ENCODE measurements around the gene HRH1.
"Not testable (repeated sequence)": the region's sequence is repeated elsewhere in the genome, so short reads cannot be mapped to it uniquely, and the experiment has no call there.

Gene HRH1

DNA sequence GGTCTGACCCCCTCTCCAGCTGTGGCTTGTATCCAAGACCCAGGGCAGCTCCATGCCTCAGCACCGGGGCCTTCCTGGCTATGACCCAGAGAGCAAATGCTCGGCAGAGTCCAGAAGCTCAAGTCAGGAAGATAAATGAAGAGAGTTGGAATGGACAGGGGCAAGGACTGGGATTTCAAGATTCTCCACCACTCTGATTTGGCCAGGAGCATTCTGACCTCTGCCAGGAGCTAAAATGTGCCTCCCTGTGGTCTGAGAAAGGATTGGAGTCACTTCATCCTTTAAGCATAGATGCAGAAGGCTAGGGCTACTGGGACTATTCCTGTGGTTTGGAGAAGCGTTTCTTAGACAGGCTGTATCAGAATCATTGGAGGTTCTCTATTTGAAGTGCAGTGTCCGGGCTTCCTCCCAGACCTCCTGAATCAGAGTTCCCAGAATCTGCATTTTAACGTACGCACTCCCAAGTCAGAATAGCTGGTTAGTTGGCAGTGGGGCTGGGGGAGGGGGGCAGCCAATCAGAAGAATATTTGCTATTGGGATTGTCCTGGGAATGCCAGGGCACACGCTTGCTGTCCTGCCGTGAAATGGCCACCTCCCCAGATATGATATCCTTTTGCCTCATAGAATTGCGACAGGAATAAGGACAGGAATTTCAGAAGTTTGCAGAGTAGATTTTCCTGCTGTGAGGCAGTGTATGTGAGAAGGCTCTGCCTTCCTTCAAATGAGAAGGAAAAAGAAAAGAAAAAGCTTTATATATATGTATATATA is 57.4 kb downstream of the HRH1 start:
- no peak for DNase-seq

DNA sequence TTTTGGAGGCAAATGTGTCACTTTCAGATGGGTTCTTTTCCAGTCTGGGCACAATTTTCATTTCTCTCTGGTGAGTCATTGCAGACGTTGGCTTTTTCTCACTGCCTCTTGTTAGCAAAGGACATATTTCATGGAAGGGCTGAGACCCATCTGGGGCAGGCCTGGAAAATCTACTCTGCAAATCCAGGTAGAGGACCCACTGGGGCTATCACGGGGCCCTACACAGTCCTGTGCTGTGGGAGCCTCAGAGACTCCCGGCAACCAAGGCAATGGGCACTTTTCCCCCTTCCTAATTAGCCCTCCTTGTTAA is 58.0 kb downstream of the HRH1 start:
- DNase-seq = no peak

DNA sequence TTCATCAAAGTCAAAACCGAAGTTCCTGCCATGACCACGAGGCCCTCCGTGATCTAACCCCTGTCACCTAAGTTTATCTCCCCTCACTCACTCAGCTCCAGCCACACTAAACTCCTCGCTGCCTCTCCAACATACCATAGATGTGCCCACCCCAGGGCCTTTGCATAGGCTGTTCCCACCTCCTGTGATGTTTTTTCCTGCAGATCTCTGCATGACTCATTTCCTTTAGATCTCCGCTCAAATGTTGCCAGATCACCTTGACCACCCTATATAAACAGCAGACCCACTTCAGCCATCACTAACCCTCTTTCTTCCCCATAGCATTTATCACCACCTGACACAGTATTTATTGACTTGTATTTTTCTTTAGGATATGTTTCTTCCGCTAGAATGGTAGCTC is 58.5 kb downstream of the HRH1 start:
- DNase-seq = no peak

DNA sequence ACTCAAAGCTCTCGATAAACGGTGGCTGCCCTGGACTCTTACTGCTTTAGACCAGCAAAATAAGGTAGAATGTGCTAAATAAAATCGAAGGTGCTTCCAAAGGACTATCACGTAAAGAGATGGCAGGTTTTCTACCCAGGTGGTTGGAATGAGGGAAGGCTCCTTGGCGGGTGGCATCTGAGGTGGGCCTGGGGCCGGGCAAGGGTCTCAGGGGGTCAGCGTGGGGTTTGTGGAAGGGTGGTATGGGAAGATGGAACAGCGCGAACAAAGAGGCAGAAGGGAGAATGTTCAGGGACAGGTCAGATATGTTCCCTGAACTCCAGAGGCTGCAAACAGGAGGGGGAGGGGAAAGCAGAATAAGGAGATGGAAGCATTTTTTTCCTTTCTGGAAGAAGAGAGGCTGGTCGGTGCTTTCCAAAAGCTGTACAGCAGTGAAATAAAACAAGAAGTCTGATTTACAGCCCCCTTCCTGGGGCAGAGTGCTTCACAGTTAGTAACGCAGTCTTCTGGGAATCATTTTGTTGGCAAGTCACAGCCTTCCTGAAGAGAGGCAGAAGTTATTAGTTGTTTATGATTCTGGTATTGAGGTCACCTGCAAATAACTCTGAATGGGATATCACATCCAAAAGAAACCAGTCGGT is 59.6 kb downstream of the HRH1 start:
- DNase-seq = no peak

DNA sequence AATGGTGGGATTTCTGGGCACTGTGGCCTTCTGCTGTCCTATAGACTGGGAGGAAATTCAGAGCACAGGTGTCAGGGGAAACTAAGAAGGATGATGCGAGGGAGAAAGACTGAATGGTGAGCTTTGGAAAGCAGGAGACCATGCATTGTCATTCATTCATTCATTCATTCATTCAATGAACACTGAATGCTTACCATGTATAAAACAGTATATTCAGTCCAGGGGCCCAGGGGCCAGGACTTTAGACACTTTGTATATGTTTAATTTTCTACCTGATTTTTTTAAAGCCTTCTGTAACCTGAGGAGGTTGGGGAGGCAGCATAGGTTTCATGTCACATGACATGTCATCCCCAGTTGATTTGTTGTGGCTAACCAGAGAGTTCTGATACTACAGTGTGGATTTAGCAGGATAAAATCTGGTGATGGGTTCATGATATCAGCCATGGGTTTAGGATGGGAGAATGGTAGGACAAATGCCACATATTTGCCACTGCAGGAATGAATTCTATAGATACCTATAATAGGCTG is 60.2 kb downstream of the HRH1 start:
- DNase-seq = no peak

DNA sequence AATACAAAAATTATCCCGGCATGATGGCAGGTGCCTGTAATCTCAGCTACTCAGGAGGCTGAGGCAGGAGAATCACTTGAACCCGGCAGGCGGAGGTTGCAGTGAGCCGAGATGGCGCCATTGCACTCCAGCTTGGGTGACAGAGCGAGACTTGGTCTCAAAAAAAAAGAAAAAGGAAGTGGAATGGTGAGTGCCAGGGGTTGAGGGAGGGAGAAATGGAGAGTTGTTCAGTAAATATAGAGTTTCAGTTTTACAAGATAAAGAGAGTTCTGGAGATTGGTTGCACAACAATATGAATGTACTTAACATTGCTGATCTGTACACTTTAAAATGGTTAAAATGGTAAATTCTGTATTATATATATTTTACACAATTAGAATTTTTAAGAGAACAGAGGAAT is 63.1 kb downstream of the HRH1 start:
- DNase-seq = not testable (repeated sequence)

DNA sequence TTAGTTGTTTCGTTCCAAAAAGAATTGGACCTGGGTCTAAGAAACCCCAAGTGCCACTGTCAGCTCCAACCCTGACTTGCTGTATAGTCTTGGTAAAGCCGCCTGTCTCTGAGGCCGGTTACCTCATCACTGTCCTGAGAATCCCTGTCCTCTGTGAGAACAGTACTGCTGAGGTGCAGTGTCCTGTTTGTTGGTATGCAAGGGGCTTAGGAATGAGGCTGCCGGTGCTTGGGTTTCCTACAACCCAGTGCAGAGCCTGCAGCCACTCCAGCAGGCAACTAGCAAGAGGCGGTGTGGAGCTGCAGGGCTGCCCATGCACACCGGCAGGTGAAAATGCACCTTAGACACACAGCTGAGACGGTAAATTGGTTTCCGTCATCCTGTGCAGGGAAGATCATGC is 65.9 kb downstream of the HRH1 start:
- DNase-seq = no peak

DNA sequence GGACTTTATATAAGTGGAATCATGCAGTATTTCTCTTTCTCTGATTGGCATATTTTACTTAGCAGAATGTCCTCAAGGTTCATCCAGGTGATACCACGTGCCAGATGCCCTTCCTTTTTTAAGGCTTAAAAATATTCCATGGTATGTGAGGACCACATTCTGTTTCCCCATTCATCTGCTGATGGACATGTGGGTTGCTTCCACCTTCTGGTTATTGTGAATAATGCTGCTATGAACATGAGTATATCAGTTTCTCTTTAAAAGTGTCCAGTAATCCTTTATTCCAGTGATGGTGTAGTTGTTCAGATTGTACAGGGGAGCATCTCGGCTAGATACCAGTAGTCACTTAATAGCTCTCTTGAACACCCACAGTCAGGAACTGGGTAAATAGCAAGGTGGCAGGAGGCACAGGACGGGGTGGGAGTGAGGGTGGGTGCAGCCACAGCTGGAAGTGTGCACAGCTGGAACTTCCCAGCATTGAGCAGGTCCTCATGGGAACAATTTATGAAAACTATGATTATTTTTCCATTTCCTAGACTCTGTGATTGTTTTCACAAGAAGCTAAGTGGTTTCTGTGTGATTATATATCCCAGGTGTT is 67.6 kb downstream of the HRH1 start:
- DNase-seq = no peak

DNA sequence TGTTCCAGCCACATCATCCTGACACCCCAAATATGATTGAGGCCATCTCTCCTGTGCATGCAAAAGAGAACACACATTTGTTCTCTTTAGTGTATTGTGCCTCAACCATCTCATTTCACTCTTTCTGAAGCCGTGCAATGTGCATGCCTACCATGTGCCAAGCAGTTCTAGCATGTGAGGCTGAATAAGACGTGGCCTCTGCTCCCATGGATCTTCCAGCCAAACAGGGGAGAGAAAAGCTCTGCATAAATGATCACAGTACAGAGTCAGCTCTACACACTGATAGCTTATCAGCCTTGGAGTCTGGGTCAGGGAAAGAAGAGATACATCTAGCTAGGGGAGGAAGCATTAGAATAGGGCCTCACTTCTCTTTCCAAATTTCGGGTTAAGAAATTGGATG is 69.7 kb downstream of the HRH1 start:
- no peak for DNase-seq

DNA sequence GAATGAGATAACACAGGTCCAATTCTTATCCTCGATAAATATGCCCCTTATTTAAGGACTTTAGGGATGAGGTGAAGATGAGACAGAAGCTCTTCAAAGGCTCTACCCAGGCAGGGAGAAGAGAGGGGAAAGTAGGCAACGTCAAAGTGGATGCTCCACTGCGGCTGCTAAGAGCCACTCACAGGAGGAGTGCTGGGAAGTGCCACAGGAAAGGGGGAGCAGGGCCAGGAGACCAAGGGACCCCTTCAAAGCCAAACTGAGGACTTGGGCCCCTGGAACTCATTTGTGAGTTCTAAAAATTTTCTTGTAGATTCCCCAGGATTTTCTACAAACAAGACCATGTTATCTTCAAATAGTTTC is 70.6 kb downstream of the HRH1 start:
- no peak for DNase-seq

DNA sequence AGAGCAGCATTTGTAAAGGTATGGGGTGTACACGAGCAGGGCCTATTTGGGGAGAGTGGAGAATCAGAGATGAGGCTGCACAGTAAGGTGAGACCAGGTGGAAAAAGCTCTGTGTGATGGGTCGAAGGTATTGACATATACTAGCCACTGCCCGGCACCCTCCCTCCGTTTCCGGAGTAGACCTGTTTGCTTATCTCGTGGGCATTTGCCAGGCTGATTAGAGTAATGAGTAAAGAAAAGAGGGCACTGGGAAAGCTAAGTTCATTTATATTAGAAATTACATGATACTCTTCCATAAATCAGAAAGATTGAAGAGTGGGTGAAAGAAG is 71.7 kb downstream of the HRH1 start:
- no peak for DNase-seq

DNA sequence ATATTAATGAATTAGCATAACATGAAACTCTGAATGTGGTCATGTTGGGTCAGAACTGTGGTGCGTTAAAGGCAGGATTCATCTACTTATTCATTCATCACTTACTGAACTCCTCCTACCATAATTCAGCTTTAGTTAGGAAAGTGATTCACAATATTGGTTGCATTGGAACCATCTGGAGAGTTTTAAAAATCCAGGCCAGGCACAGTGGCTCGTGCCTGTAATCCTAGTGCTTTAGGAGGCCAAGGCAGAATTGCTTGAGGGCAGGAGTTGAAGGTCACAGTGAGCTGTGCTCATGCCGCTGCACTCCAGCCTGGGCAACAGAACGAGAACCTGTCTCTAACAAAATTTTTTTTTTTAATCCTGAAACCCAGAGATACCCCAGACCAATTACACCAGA is 73.7 kb downstream of the HRH1 start:
- no peak for DNase-seq

DNA sequence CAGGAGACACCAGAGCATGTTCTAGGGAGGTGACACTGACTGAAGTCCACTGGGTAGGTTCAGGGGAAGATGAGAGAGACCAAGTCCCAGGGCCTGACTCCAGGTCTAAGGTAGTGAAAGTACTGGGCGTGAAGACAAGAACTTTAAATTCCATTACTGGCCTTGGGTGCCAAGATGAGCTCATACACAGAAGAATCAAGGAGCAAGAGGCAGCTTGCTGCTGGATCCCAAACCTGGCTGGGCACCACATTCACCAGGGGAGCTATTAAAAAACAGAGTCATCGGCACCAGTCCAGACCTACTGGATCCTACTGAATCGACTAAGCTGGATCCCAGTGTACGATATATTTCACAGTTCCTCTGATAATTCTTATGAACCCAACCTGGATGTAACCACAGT is 75.8 kb downstream of the HRH1 start:
- DNase-seq = no peak

DNA sequence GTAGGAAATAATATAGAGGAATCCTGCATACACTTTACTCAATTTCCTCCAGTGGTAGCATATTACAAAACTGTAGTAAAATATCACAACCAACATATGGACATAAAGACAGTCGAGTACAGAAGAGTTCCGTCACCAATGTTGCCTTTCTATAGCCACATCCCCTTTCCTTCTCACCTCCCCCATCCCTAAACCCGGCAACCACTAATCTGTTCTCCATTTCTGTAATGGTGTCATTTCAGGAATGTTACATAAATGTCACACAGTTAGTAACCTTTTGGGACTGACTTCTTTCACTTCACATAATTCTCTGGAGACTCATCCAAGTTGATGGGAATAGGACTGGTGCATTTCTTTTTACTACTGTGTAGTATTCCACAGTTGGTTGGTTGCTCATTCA is 76.5 kb downstream of the HRH1 start:
- DNase-seq = no peak

DNA sequence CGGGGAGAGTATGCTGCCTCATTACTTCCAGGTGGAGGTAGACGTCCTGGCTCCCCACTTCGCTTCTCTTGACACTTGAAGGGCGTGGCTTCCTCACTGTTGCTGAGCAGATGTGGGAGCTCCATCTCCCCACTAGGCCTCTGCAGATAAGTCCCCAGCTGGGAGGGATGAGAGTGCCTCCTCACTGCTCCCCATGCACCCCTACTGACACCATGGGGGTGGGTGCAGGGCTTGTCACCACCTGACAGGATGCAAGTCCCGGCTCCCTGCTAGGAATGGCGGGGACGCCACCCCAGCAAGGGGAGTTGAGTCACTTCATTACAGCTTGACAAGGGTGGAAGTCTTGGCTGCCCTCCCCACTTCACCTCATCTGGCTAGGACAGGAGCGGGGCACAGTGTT is 81.1 kb downstream of the HRH1 start:
- no peak for DNase-seq

DNA sequence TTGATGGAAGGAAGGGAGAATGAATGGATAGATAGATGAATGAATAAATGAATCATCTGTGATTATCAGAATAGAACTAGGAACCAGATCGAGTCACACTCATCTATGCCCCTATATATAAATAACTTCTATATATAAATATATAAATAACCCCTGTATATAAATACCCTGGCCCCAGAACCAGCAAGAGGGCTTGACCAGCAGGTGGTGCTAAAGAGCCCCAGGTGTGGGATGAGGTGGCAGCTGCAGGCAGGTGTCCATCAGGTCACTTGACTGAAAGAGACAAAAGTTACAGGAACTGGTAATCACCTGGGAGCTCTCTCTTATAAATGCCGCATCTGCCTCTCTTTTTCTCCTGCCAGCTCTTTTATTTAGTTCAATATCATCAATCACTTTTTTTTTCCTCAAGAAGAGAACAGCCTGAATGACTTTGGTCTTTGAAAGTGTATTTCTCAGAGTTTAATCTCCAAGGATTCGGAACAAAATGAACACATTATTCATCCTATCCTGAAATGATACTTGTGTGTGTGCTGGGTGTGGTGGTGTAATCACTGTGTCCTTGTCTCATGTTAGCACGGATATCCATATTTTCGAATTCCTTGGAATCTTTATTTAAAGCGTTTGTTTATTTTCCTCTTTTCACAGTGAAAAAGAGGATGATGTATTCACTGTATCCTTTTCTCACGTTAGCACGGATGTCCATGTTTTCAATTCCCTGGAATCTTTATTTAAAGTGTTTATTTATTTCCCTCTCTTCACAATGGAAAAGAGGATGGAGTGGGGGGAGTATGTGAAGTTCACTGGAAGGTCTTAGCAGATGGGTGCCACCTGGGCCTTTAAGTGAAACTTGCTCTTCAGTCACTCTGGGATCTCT is 82.5 kb downstream of the HRH1 start:
- DNase-seq = peak; percentile 51

DNA sequence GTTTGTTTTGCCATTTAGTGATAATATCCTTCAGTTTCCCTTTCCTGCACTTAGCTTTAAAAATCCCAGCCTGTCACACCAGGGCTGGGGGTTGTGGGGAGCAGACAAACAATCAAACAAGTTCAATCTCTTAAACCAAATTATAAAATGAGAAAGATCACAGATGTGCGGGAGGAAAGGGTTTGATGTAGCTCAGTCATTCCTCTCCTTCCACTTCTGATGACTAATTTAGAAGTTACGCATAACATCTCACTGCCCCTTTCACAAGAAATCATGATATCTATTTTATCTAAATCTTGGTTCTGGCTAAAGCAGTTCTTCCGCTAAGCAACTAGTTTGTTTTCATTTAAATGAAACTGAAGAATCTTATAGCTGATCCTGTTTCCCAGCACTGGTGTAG is 83.8 kb downstream of the HRH1 start:
- DNase-seq = no peak

DNA sequence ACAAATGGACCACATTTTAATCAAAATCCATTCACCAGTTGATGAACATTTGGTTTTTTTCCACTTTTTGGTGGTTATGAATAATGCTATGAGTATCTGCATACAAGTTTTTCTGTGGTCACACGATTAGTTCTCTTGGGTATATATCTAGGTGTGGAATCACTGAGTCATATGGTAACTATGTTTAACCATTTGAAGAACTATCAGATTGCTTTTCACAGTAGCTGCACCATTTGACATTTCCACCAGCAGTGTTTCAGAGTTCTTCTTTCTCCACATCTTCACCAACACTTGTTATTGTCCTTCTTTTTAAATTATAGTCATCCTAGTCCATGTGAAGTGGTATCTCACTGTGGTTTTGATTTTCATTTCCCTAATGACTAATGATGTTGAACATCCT is 84.6 kb downstream of the HRH1 start:
- DNase-seq = no peak

DNA sequence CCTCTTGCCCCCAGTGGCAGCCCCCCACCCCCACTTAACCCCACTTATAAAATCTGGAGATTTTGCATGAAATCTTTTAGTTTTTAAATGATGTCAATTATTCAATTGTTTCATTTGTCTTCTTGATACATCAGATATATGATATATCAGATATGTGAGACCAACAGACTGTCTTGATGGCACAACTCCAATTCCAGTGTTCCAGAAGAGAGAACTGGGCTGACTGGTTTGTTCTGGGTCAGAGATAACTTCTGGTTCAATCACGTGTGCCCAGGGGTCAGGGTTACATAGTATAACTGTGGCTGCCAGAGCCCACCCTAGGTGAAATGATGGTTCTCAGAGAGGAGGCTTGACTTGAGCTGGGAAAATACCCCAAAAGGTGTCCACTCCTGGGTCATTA is 85.5 kb downstream of the HRH1 start:
- no peak for DNase-seq

DNA sequence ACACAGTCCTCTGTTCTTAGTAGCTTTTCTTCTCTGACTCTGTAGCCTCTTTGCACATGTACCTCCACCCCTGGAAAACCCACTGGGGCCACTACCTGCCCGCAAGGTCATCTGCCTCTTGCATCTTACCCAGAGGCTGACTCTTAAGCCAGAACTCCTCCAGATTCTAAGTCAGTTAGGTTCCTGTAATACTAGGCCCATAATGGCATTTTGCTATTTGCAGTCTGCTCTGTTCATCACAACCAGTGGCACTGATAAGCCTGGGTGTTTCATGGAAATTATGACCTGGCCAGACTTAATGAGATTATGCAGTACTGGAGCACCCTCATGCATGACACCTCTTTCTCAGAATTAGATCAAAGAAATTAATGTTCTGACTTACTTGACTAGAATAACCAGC is 86.2 kb downstream of the HRH1 start:
- DNase-seq = no peak

DNA sequence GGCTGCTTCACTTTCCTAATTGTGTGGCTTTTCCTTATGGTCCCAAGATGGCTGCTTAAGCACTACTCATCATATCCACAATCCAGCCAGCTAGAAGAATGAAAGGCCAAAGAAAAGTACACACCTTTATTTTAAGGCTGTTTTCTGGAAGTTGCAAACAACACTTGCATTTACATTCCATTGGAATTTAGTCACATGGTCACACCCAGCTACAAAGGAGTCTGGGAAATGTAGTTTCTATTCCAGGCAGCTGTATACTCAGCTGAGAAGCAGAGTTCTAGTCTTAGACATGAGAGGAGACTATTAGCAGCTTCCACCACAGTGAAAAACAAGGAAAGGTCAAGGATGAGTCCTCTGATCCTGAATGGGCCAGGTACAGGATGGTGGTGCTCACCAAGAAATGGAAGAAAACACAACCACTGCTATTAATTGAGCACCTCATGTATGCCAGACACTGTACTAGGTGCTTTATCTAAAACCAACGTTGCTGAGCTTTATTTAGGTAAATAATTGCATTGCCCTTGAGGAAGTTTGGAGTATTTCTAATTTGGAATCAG is 89.9 kb downstream of the HRH1 start:
- DNase-seq = no peak

DNA sequence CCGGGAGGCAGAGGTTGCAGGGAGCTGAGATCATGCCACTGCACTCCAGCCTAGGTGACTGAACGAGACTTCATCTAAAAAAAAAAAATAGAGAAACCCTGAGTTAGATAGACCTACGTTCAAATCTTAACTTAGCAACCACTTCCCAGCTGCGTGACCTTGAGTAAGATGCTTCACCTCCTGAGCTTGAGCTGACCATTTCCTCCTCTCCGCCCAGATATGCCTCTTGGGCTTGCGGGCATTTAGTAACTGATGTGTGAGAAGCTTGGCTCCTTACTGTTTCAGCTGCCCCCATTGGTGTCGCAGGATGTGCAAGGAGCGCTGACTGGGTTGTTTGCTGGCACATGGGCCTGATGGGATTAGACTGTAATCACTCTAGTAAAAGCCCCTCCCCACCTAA is 91.0 kb downstream of the HRH1 start:
- no peak for DNase-seq
